ENCODE measurements around the gene PODXL. TPM values are rescaled to one million over a fixed set of nuclear protein-coding genes. Genes with fewer than 3 reads are reported as not detected.

PODXL gene
- total and polyA plus RNA-seq, 4 donors = 1.2 to 3.6 (median 1.6) TPM

DNA sequence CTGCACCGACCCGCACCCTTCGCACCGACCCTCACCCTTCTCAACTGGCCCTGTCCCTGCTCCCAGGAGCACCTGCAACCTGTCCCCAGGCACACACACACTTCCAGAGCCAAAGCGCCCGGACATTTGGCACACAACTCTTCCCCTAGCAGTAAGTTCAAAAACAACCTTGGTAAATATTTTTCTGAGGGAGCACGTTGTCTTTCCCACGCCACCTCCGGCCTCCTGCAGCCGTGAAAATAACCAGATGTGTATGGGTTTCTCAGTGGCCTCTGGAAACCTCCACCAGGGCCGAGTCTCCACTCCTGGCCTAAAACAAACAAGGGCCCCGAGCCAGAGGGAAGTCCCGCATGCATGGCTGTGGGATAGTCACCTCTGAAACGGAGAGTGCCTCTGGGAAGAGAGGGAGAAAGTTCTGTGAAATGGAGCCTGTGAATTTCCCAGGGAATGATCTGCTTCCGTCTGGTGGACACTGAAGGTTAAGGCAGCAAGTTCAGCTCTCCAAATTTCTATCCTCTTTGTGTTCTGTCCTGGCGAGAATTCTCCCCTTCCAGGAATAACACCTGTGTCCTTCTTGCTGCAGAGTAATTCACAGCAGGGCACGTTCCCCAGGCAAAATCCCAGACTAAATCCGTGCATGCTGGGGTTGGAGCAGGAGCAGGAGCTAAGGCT is 15.8 kb downstream of the PODXL start (continued):
- TF ChIP-seq RAD21 (IDR thresholded peaks at IDR 0.05) = no peak

DNA sequence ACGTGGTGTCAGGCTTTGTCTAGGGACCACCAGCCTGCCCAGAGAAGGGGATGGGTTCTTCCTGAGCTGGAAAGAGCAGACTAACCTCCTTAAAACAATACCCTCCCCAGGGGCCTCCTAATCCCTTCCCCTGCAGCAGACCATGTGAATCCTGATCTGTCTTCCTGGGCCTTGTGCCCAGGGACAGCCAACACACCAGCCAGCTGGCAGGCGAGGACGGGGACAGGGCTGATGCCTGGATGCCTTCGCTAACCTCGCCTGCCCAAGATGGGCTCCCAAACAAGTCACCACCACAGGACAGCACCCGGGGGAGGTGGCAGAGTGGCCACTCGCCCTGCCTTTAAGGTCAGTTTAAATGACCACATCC is 17.6 kb downstream of the PODXL start:
- Histone ChIP-seq H3K9ac (ENCODE audit: low read depth in 1 of 2, low read length in 2 of 2) (no peak overlapping the region), H3K4me3 (ENCODE audit: low read depth in 1 of 3, low read length in 3 of 3) (no peak overlapping the region), H3K27ac (ENCODE audit: low read depth in 1 of 2, low read length in 2 of 2) (no peak overlapping the region), H3K27me3 (ENCODE audit: control insufficient read depth in 4 of 4, insufficient read depth in 4 of 4, low read length in 3 of 4) (no peaks in the 10 kb centered on the region), H3K36me3 (ENCODE audit: control insufficient read depth in 4 of 4, insufficient read depth in 3 of 4, low read depth in 1 of 4, low read length in 3 of 4) (no peaks in the 10 kb centered on the region), H3K4me1 (ENCODE audit: control insufficient read depth in 4 of 4, insufficient read depth in 4 of 4, low read length in 3 of 4) (peaks cover 0 to 4% (median 0%) of the 10 kb centered on the region in 4 donors), H3K9me3 (ENCODE audit: control insufficient read depth in 4 of 4, low read length in 3 of 4) (no peaks in the 10 kb centered on the region)
- DNase-seq (ENCODE audit: low spot score) = no peak
- 88% methylated on average over 7 of the region's 7 CpGs for WGBS
- TF ChIP-seq GABPA (IDR thresholded peaks at IDR 0.05 in 1 of 2, conservative IDR thresholded peaks at IDR 0.05 in 1 of 2) (no peak), SP1 (IDR thresholded peaks at IDR 0.05) (no peak), HNF4G (IDR thresholded peaks at IDR 0.05) (no peak), HNF4A (conservative IDR thresholded peaks at IDR 0.05) (no peak), RXRA (IDR thresholded peaks at IDR 0.05) (no peak), FOXA1 (IDR thresholded peaks at IDR 0.05) (no peak), FOXA2 (IDR thresholded peaks at IDR 0.05) (no peak), YY1 (IDR thresholded peaks at IDR 0.05) (no peak), JUND (IDR thresholded peaks at IDR 0.05) (no peak)
- TF ChIP-seq, protein P1, sequence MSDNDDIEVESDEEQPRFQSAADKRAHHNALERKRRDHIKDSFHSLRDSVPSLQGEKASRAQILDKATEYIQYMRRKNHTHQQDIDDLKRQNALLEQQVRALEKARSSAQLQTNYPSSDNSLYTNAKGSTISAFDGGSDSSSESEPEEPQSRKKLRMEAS (IDR thresholded peaks at IDR 0.05) = no peak

DNA sequence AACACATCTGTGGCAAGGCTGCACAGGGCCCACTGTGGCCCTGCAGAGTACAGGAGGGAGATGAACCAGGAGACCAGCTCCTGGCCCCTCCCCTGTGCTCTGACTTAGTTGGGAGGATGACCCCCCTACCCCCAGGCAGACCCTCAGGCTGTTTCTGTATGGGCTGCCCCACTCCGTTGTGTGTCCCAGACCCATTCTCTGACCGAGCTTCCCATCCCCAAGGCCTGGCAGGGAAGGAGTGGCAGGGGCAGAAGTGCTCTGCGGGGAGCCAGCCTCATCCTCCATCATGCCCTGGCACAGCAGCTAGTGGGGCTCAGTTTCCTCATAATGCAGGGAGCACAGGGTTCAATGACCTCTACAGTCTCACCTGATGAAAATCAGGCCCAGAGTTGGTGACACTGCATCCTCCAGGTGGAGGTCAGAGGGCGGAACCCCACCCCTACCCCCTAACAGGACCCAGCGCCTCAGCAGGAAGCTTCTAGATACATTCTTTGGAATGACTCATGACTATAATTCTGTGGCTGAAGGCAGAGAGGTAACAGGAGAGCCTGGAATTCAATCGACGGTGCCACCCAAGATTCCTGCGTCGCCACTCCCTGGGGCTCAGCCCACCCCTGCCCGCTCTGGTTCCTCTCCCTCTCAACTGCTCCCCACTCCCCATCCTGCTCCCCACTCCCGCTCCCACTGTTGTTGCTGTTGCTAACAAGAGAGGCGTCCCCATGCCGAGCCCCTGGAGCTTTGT is 18.2 kb downstream of the PODXL start:
- no peak overlapping the region for H3K4me3 ChIP-seq (ENCODE audit: low read depth in 1 of 3, low read length in 3 of 3)
- H3K9me3 ChIP-seq (ENCODE audit: control insufficient read depth in 4 of 4, low read length in 3 of 4) = no peaks in the 10 kb centered on the region
- no peak for DNase-seq (ENCODE audit: low spot score)
- H3K27ac ChIP-seq (ENCODE audit: low read depth in 1 of 2, low read length in 2 of 2) = no peak overlapping the region
- peaks cover 0 to 4% (median 0%) of the 10 kb centered on the region in 4 donors for H3K4me1 ChIP-seq (ENCODE audit: control insufficient read depth in 4 of 4, insufficient read depth in 4 of 4, low read length in 3 of 4)
- H3K27me3 ChIP-seq (ENCODE audit: control insufficient read depth in 4 of 4, insufficient read depth in 4 of 4, low read length in 3 of 4) = no peaks in the 10 kb centered on the region
- no peak overlapping the region for H3K9ac ChIP-seq (ENCODE audit: low read depth in 1 of 2, low read length in 2 of 2)
- WGBS = 95% methylated on average over 13 of the region's 13 CpGs
- TF ChIP-seq HNF4G (IDR thresholded peaks at IDR 0.05) (no peak), FOXA1 (IDR thresholded peaks at IDR 0.05) (no peak), HNF4A (conservative IDR thresholded peaks at IDR 0.05) (no peak), RXRA (IDR thresholded peaks at IDR 0.05) (no peak), RAD21 (IDR thresholded peaks at IDR 0.05) (no peak), EGR1 (IDR thresholded peaks at IDR 0.05; ENCODE audit: low read depth in 2 of 2) (no peak), SP1 (IDR thresholded peaks at IDR 0.05) (no peak), TAF1 (conservative IDR thresholded peaks at IDR 0.05) (no peak), FOXA2 (IDR thresholded peaks at IDR 0.05) (no peak), YY1 (IDR thresholded peaks at IDR 0.05) (no peak), GABPA (IDR thresholded peaks at IDR 0.05 in 1 of 2, conservative IDR thresholded peaks at IDR 0.05 in 1 of 2) (no peak), NR2F2 (IDR thresholded peaks at IDR 0.05) (no peak), JUND (IDR thresholded peaks at IDR 0.05) (no peak)
- TF ChIP-seq, protein P2, sequence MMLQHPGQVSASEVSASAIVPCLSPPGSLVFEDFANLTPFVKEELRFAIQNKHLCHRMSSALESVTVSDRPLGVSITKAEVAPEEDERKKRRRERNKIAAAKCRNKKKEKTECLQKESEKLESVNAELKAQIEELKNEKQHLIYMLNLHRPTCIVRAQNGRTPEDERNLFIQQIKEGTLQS (IDR thresholded peaks at IDR 0.05) = no peak
- TF ChIP-seq, protein P3, sequence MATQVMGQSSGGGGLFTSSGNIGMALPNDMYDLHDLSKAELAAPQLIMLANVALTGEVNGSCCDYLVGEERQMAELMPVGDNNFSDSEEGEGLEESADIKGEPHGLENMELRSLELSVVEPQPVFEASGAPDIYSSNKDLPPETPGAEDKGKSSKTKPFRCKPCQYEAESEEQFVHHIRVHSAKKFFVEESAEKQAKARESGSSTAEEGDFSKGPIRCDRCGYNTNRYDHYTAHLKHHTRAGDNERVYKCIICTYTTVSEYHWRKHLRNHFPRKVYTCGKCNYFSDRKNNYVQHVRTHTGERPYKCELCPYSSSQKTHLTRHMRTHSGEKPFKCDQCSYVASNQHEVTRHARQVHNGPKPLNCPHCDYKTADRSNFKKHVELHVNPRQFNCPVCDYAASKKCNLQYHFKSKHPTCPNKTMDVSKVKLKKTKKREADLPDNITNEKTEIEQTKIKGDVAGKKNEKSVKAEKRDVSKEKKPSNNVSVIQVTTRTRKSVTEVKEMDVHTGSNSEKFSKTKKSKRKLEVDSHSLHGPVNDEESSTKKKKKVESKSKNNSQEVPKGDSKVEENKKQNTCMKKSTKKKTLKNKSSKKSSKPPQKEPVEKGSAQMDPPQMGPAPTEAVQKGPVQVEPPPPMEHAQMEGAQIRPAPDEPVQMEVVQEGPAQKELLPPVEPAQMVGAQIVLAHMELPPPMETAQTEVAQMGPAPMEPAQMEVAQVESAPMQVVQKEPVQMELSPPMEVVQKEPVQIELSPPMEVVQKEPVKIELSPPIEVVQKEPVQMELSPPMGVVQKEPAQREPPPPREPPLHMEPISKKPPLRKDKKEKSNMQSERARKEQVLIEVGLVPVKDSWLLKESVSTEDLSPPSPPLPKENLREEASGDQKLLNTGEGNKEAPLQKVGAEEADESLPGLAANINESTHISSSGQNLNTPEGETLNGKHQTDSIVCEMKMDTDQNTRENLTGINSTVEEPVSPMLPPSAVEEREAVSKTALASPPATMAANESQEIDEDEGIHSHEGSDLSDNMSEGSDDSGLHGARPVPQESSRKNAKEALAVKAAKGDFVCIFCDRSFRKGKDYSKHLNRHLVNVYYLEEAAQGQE (IDR thresholded peaks at IDR 0.05) = no peak
- TF ChIP-seq, protein P1 (IDR thresholded peaks at IDR 0.05) = no peak
- TF ChIP-seq, protein P4, sequence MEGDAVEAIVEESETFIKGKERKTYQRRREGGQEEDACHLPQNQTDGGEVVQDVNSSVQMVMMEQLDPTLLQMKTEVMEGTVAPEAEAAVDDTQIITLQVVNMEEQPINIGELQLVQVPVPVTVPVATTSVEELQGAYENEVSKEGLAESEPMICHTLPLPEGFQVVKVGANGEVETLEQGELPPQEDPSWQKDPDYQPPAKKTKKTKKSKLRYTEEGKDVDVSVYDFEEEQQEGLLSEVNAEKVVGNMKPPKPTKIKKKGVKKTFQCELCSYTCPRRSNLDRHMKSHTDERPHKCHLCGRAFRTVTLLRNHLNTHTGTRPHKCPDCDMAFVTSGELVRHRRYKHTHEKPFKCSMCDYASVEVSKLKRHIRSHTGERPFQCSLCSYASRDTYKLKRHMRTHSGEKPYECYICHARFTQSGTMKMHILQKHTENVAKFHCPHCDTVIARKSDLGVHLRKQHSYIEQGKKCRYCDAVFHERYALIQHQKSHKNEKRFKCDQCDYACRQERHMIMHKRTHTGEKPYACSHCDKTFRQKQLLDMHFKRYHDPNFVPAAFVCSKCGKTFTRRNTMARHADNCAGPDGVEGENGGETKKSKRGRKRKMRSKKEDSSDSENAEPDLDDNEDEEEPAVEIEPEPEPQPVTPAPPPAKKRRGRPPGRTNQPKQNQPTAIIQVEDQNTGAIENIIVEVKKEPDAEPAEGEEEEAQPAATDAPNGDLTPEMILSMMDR (IDR thresholded peaks at IDR 0.05; ENCODE audit: low read depth, low read length, missing input control) = no peak
- TF ChIP-seq, protein P5, sequence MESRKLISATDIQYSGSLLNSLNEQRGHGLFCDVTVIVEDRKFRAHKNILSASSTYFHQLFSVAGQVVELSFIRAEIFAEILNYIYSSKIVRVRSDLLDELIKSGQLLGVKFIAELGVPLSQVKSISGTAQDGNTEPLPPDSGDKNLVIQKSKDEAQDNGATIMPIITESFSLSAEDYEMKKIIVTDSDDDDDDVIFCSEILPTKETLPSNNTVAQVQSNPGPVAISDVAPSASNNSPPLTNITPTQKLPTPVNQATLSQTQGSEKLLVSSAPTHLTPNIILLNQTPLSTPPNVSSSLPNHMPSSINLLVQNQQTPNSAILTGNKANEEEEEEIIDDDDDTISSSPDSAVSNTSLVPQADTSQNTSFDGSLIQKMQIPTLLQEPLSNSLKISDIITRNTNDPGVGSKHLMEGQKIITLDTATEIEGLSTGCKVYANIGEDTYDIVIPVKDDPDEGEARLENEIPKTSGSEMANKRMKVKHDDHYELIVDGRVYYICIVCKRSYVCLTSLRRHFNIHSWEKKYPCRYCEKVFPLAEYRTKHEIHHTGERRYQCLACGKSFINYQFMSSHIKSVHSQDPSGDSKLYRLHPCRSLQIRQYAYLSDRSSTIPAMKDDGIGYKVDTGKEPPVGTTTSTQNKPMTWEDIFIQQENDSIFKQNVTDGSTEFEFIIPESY (IDR thresholded peaks at IDR 0.05) = no peak
- H3K36me3 ChIP-seq (ENCODE audit: control insufficient read depth in 4 of 4, insufficient read depth in 3 of 4, low read depth in 1 of 4, low read length in 3 of 4) = no peaks in the 10 kb centered on the region
